GM18873 (cell line): ENCODE data around the gene STXBP2.
"Not testable (repeated sequence)": the region's sequence is repeated elsewhere in the genome, so short reads cannot be mapped to it uniquely, and the experiment has no call there.

Source experiments
- ATAC-seq: cut with Tn5 transposase; IDR thresholded peaks from one replicate; pipeline ENCODE4 v1.9.1; 2021; ENCODE audit warnings: mild to moderate bottlenecking, moderate library complexity, moderate number of reproducible peaks; ENCODE audit not compliant: unreplicated experiment, low FRiP score

STXBP2 gene

DNA sequence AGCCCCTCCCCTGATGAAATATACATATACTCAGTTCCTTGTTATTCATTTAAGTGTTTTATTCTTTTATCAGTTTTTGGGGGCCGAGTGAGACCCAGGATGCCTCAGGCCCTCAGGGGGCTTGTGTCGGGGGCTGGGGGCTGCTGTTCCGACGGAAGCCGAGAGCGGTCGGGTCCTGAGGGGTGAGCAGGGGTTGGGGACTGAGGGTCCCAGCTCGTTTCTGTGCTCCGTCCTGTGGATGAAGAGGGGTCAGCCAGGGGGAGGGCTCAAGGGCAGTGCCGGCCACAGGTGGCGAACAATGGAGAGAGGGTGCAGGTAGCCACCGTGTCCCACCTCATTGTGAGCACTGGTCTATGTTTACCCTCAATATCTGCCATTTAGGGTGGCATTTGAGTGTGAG is 5.3 kb upstream of the STXBP2 start:
- ATAC-seq: no peak

- no peak for ATAC-seq
These were observed 4.3 kb upstream of the STXBP2 start for GRCh38 chr19:7632340-7633203.

DNA sequence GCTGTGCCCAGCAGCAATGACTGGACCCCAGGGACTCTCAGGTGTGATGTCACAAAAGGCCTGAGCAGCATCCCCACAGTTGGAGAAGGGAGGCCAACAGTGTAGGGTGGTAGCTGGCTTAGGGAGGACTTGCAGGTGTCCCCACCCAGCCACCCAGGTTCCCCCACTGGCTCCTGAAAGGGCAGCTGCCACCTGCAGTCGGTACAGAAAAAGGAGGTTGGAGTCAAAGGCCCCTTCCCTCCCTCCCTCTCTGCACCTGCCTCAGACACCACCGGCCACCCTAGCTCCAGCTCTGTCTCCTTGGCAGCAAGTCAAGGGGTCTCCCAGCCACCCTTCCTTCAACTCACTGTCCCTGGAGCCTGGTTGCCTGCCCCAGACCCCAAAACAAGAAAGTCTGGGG is 3.2 kb upstream of the STXBP2 start, which contains the start of gene PCP2:
TSS of gene PCP2 (minus strand) at position 22 of the 400 bp plus-strand sequence. CDS start 262 bp downstream, outside the sequence.
- no peak for ATAC-seq

- no peak for ATAC-seq
These were observed 1.2 kb upstream of the STXBP2 start for GRCh38 chr19:7635670-7636069.

GRCh38 chr19:7636317-7636690 is 606 bp upstream of the STXBP2 start:
- ATAC-seq: no peak

- ATAC-seq: no peak
These were observed 705 bp downstream of the STXBP2 start for GRCh38 chr19:7637374-7638256.

DNA sequence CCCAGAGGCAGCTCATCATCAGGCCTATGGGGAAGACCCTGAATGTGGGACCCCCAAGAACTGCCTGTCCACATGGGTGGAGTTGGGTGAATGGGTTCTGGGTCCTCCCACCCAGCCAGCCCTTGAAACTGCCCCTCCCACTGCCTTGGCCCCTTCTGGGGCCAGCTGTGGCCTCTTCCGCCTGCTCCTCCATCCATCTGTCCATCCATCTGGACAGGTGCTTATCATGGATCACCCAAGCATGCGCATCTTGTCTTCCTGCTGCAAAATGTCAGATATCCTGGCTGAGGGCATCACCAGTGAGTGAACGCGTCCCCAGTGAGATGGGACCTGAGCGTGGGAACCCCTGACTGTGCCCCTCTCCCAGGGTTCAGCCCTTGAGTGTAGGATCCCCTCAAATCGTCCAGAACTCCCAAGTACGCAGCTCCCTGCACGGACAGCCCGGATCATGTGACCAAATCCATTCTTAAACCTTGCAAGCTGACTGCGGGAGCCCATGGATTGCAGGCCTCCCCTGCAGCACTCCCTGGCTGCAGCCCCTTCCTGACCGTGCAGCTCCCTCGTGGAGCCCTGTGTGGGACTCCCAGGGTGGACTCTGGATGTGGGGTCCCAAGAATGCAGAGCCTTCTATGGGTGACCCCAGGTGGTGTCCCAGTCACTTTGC is 2.0 kb downstream of the STXBP2 start:
- no peak for ATAC-seq

GRCh38 chr19:7639863-7640348 is 3.0 kb downstream of the STXBP2 start:
- no peak for ATAC-seq

DNA sequence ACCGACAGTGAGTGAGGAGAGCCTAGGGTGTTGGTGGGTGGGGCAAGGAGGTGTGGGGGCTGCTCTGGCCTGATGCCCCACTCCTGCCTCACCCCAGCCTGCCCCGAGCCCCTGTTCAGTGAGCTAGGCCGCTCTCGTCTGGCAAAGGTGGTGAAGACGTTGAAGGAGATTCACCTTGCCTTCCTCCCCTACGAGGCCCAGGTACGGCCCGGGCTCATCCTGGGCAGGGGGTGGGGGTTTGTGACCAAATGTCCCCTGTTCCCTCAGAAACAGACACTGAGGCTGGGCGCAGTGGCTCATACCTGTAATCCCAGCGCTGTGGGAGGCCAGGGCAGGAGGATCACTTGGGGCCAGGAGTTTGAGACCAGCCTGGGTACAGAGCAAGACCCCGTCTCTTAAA is 3.9 kb downstream of the STXBP2 start:
- no peak for ATAC-seq

DNA sequence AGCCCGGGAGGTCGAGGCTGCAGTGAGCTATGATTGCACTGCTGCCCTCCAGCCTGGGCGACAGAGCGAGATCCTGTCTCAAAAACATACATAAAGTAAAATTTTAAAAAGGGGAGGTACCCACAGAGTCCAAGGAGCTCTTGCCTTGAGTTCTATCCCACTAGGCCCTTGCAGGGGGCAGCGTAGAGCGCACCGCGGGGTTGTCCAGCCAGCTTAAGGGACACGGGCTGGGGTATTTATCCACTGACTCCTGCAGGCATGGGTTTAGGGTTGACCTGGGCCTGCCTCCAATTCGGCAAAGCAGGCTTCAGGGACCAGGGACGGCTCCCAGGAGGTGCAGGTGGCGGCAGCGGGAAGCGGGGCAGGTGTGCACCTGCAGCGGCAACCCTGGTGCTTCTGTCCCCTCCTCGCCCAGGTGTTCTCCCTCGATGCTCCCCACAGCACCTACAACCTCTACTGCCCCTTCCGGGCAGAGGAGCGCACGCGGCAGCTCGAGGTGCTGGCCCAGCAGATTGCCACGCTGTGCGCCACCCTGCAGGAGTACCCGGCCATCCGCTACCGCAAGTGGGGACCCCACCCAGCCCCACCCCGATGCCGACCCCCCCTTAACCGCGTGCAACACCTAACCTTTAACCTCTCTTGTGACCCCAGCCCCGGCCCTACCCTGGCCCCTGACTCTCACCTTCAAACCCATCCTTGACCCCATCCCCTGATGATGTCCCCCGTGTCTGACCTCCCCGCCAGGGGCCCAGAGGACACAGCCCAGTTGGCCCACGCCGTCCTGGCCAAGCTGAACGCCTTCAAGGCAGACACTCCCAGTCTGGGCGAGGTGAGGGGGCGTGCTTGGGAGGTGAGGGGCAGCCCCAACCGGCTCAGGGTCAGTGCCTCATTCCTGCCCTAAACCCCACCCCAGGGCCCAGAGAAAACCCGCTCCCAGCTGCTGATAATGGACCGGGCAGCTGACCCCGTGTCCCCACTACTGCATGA is 4.7 kb downstream of the STXBP2 start:
- ATAC-seq: no peak

GRCh38 chr19:7642295-7643030 is 5.6 kb downstream of the STXBP2 start:
- ATAC-seq: no peak

- ATAC-seq: no peak
These were observed 6.1 kb downstream of the STXBP2 start for GRCh38 chr19:7643031-7643415.

- not testable (repeated sequence) for ATAC-seq
These were observed 7.0 kb downstream of the STXBP2 start for GRCh38 chr19:7643629-7644549.

DNA sequence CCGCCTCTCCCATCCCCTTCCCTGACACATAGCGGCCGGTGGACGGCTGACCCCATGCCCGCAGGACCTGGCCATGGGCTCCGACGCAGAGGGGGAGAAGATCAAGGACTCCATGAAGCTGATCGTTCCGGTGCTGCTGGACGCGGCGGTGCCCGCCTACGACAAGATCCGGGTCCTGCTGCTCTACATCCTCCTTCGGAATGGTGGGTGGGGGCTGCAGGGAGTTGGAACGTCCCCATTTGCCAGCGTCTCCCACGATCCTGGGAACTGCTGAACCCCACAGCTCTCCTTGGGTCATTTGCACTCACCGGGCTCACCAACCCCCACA is 7.6 kb downstream of the STXBP2 start:
- no peak for ATAC-seq

DNA sequence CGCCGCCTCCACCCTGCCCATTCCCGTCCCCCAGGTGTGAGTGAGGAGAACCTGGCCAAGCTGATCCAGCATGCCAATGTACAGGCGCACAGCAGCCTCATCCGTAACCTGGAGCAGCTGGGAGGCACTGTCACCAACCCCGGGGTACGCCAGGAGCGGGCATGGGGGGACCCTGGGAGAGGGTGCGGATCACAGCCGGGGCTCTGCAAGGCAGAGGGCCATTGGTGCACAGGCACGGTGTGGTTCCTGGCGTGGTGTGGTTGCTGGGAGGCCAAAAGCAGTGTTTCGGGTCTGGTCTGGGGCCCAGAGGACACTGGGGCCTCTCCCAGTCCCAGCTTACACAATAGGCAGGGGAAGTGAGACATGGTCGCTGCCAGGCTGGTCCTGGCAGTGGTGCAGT is 8.3 kb downstream of the STXBP2 start:
- no peak for ATAC-seq

- ATAC-seq: no peak
These were observed 8.9 kb downstream of the STXBP2 start for GRCh38 chr19:7645656-7646425.

GRCh38 chr19:7646426-7646700 is 9.5 kb downstream of the STXBP2 start:
- no peak for ATAC-seq

DNA sequence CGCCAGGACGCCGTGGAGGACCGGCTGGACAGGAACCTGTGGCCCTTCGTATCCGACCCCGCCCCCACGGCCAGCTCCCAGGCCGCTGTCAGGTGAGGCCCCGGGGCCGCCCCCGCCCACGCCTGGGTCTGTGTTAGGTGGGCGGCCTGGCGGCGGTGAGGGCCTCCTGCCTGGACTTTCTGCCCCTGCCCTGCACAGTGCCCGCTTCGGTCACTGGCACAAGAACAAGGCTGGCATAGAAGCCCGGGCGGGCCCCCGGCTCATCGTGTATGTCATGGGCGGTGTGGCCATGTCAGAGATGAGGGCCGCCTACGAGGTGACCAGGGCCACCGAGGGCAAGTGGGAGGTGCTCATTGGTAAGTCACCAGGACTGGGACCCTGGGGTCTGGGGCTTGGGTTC is 10.2 kb downstream of the STXBP2 start:
- no peak for ATAC-seq
